Glutamatergic neuron (in vitro differentiated cells): ENCODE results near the gene RAB27A. TPM values are rescaled to one million over a fixed set of nuclear protein-coding genes. Genes with fewer than 3 reads are reported as not detected.

Experiments
- DNase-seq: peaks from one replicate; pipeline ENCODE4 v3.0.0; 2022
- H3K27ac Mint-ChIP-seq: one replicate; pipeline ENCODE4 v1.8.0; 2020; ENCODE audit warnings: mild to moderate bottlenecking, mixed read lengths, inconsistent platforms; ENCODE audit not compliant: unreplicated experiment
- H3K27me3 Mint-ChIP-seq: one replicate; pipeline ENCODE4 v1.8.0; 2020; ENCODE audit warnings: mild to moderate bottlenecking, moderate library complexity, mixed read lengths, inconsistent platforms; ENCODE audit not compliant: unreplicated experiment
- H3K36me3 Mint-ChIP-seq: one replicate; pipeline ENCODE4 v1.8.0; 2020; ENCODE audit warnings: mild to moderate bottlenecking, mixed read lengths, inconsistent platforms; ENCODE audit not compliant: unreplicated experiment
- H3K4me1 Mint-ChIP-seq: one replicate; pipeline ENCODE4 v1.8.0; 2020; ENCODE audit warnings: mild to moderate bottlenecking, low read depth, mixed read lengths, inconsistent platforms; ENCODE audit not compliant: unreplicated experiment
- H3K4me3 Mint-ChIP-seq: one replicate; pipeline ENCODE4 v1.8.0; 2020; ENCODE audit warnings: mild to moderate bottlenecking, mixed read lengths, inconsistent platforms; ENCODE audit not compliant: unreplicated experiment
- H3K9me3 Mint-ChIP-seq: one replicate; pipeline ENCODE4 v1.8.0; 2020; ENCODE audit warnings: mild to moderate bottlenecking, moderate library complexity, mixed read lengths, inconsistent platforms; ENCODE audit not compliant: unreplicated experiment
- CTCF ChIP-seq: fragments of 200-600 bp; sonication (generic); IDR thresholded peaks from one replicate; pipeline ENCODE4 v1.5.0; 2021; ENCODE audit not compliant: partially characterized antibody, unreplicated experiment
- total RNA-seq: library from RNA; stranded (reverse); fragmentation: NEBNext Ultra II Directional; extraction: Animal tissue kit (Norgen Biotek cat#: 25700); gene quantifications from one replicate; pipeline ENCODE4 v1.2.1, GENCODE V29; 2021; ENCODE audit not compliant: unreplicated experiment

Gene RAB27A
- total RNA-seq, 1 donor from 2014 or later, result 4.9 TPM

DNA sequence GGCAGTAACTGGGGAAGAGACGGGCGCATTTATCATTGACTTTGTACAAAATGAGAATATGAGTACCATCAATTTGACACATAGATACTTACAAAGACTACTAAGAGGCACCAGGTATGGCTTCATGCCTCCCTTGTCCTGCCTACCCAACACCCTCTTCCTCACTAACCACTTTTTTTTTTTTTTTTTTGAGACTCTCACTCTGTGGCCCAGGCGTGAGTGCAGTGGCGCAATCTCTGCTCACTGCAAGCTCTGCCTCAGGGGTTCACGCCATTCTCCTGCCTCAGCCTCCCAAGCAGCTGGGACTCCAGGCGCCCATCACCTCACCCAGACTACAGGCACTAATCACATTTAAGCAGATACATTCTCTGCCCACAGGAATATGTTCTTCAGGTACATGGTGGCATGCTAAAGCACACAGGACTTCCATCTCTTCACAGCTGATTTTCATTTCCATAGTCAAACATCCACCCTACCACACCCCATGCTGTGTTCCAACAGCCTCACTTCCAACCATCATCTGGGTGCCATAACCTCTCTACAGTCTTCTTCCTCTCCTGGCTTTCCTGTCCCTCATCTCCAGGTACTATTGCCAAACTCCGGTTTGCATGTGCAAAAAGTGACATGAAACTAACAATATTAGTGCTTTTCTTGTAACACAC, 41.7 kb downstream of the RAB27A start:
- Mint-ChIP-seq H3K36me3 (no peaks in the 10 kb centered on the region), H3K27ac (no peak overlapping the region), H3K27me3 (no peaks in the 10 kb centered on the region), H3K4me3 (no peak overlapping the region), H3K4me1 (no peaks in the 10 kb centered on the region), H3K9me3 (no peaks in the 10 kb centered on the region)
- no peak for TF ChIP-seq CTCF
- no peak for DNase-seq

- Mint-ChIP-seq H3K27me3 (no peaks in the 10 kb centered on the region), H3K9me3 (no peaks in the 10 kb centered on the region), H3K4me3 (no peak overlapping the region), H3K4me1 (no peaks in the 10 kb centered on the region), H3K36me3 (no peaks in the 10 kb centered on the region), H3K27ac (no peak overlapping the region)
- TF ChIP-seq CTCF, result no peak
- DNase-seq, result no peak
Observed at GRCh38 chr15:55247311-55247710, 42.3 kb downstream of the RAB27A start.

- Mint-ChIP-seq H3K4me1 (no peaks in the 10 kb centered on the region), H3K9me3 (no peaks in the 10 kb centered on the region), H3K4me3 (no peak overlapping the region), H3K27ac (no peak overlapping the region), H3K36me3 (no peaks in the 10 kb centered on the region), H3K27me3 (no peaks in the 10 kb centered on the region)
- DNase-seq, result no peak
- no peak for TF ChIP-seq CTCF
Observed at GRCh38 chr15:55246567-55246966, 43.0 kb downstream of the RAB27A start.

DNA sequence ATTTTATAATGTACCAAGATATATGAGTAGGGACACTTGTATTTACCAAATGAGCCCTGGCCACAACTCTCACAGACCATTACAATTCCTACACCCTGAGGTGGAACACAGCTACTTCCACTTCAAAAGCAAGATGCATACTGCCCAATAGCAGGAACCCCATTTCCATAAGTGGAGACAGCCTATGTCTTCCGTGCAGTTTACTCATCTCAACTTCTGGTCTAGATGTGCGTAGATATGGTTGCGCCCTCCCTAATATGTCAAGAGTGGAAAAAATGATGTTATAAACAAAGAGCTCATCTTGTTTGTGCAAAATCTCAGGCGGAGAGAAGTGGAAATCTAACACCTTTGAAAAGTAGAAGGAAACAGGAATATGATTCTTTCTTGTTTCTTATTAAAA, 44.6 kb downstream of the RAB27A start:
- Mint-ChIP-seq H3K27me3 (no peaks in the 10 kb centered on the region), H3K27ac (no peak overlapping the region), H3K36me3 (no peaks in the 10 kb centered on the region), H3K9me3 (no peaks in the 10 kb centered on the region), H3K4me1 (no peaks in the 10 kb centered on the region), H3K4me3 (no peak overlapping the region)
- no peak for DNase-seq
- TF ChIP-seq CTCF, result no peak

GRCh38 chr15:55241891-55242290, 47.7 kb downstream of the RAB27A start:
- no peaks in the 10 kb centered on the region for H3K9me3 Mint-ChIP-seq
- no peaks in the 10 kb centered on the region for H3K4me1 Mint-ChIP-seq
- DNase-seq, result no peak
- no peak overlapping the region for H3K27ac Mint-ChIP-seq
- no peak for TF ChIP-seq CTCF
- no peaks in the 10 kb centered on the region for H3K36me3 Mint-ChIP-seq
- no peaks in the 10 kb centered on the region for H3K27me3 Mint-ChIP-seq
- no peak overlapping the region for H3K4me3 Mint-ChIP-seq
